Keratinocyte (primary cell): ENCODE results near the gene NMB. TPM values are rescaled to one million over a fixed set of nuclear protein-coding genes. Genes with fewer than 3 reads are reported as not detected.

Experiments
- DNase-seq: peaks from one replicate; pipeline ENCODE4 v3.0.0-alpha.2; 2011; ENCODE audit warnings: low read depth, missing footprints, low spot score
- FAIRE-seq: peaks from 2 replicates; lab custom pipeline; 2011; peaks lifted over from hg19 to GRCh38; lab: Jason Lieb, UNC
- H2AFZ ChIP-seq: 2 replicates; pipeline ENCODE4 v1.6.0; 2012; ENCODE audit warnings: low read length, control low read depth, inconsistent platforms; ENCODE audit not compliant: control insufficient read depth
- H3K27ac ChIP-seq: 2 replicates; pipeline ENCODE4 v1.5.1; 2011; ENCODE audit warnings: low read length; ENCODE audit not compliant: control insufficient read depth, insufficient read depth
- H3K27me3 ChIP-seq: 3 replicates; pipeline ENCODE4 v1.6.0; 2011; ENCODE audit warnings: low read length; ENCODE audit not compliant: control insufficient read depth, insufficient read depth; ENCODE audit errors: extremely low read depth
- H3K36me3 ChIP-seq, 2 experiments: 2 replicates in 1 of 2; 3 replicates in 1 of 2; pipeline ENCODE4 v1.5.1; 2011; ENCODE audit warnings: low read length in 2 of 2, mild to moderate bottlenecking in 1 of 2; ENCODE audit not compliant: control insufficient read depth in 2 of 2, insufficient read depth in 2 of 2; ENCODE audit errors: extremely low read depth in 1 of 2
- H3K4me1 ChIP-seq: 3 replicates; pipeline ENCODE4 v1.5.1; 2011; ENCODE audit warnings: low read length; ENCODE audit not compliant: control insufficient read depth, insufficient read depth; ENCODE audit errors: extremely low read depth
- H3K4me2 ChIP-seq: 3 replicates; pipeline ENCODE4 v1.6.0; 2011; ENCODE audit warnings: low read depth, low read length; ENCODE audit not compliant: control insufficient read depth, insufficient read depth; ENCODE audit errors: extremely low read depth
- H3K4me3 ChIP-seq, 3 experiments: fragments of 200-600 bp in 1 of 3; sonication (generic) in 1 of 3; 2 replicates in 2 of 3; 3 replicates in 1 of 3; pipeline ENCODE4 v1.5.1; 2011 to 2016; ENCODE audit warnings: low read length in 3 of 3, mild to moderate bottlenecking in 3 of 3, control low read depth in 2 of 3, inconsistent platforms in 1 of 3, low read depth in 1 of 3, mixed read lengths in 1 of 3, mixed run types in 1 of 3, moderate library complexity in 1 of 3; ENCODE audit not compliant: control insufficient read depth in 2 of 3, insufficient read depth in 2 of 3; ENCODE audit errors: extremely low read depth in 1 of 3
- H3K79me2 ChIP-seq: 2 replicates; pipeline ENCODE4 v1.6.0; 2012; ENCODE audit warnings: low read length; ENCODE audit not compliant: control insufficient read depth, insufficient read depth
- H3K9ac ChIP-seq: 3 replicates; pipeline ENCODE4 v1.6.0; 2011; ENCODE audit warnings: low read length; ENCODE audit not compliant: control insufficient read depth, insufficient read depth; ENCODE audit errors: extremely low read depth
- H3K9me1 ChIP-seq: 3 replicates; pipeline ENCODE4 v1.6.0; 2011; ENCODE audit warnings: low read length; ENCODE audit not compliant: control insufficient read depth, insufficient read depth; ENCODE audit errors: extremely low read depth
- H3K9me3 ChIP-seq: 2 replicates; pipeline ENCODE4 v1.5.1; 2012; ENCODE audit warnings: low read depth, low read length; ENCODE audit not compliant: control insufficient read depth
- H4K20me1 ChIP-seq: 3 replicates; pipeline ENCODE4 v1.6.0; 2011; ENCODE audit warnings: low read length; ENCODE audit not compliant: control insufficient read depth, insufficient read depth; ENCODE audit errors: extremely low read depth
- EZH2 ChIP-seq: IDR thresholded peaks from one replicate; pipeline ENCODE4 v1.6.1; 2012; ENCODE audit warnings: inconsistent platforms, mild to moderate bottlenecking, low read length, moderate library complexity
- dilution Hi-C: fragments of 300-500 bp; cut with MboI; formaldehyde crosslinking; loops from one replicate; pipeline ENCODE4 v1.7.0; 2020; ENCODE audit warnings: low sequenced_read_pairs; ENCODE audit not compliant: extremely low pct_ligation_motif_present
- polyA plus RNA-seq, 5 experiments: library from polyadenylated mRNA; depleted of rRNA in 3 of 5; stranded (reverse) in 3 of 5; stranded (forward) in 1 of 5; unstranded in 1 of 5; fragments of >200 nt; gene quantifications; 1 replicate in 1 of 5; 2 replicates in 3 of 5; 3 replicates in 1 of 5; pipeline versions ENCODE4 v1.2.1 to v1.2.3, GENCODE V29; 2011 to 2012; ENCODE audit warnings: missing spikeins in 2 of 5, low read depth in 1 of 5, low replicate concordance in 1 of 5
- TF ChIP-seq, protein P1 (sequence below), 3 experiments: IDR thresholded peaks in 1 of 3; conservative IDR thresholded peaks in 1 of 3; optimal IDR thresholded peaks in 1 of 3; 2 replicates in 2 of 3; 3 replicates in 1 of 3; pipeline versions ENCODE3 to v1.5.1; 2011; ENCODE audit warnings: low read length in 3 of 3, mild to moderate bottlenecking in 3 of 3, moderate library complexity in 2 of 3, control low read depth in 1 of 3, inconsistent platforms in 1 of 3; ENCODE audit not compliant: insufficient read depth in 2 of 3; ENCODE audit errors: extremely low read depth in 1 of 3

The NMB gene
- polyA plus RNA-seq, 1 donor (not counting 4 experiments of a cell fraction or from before 2014, with no cell fraction given), result 3.9 TPM

DNA sequence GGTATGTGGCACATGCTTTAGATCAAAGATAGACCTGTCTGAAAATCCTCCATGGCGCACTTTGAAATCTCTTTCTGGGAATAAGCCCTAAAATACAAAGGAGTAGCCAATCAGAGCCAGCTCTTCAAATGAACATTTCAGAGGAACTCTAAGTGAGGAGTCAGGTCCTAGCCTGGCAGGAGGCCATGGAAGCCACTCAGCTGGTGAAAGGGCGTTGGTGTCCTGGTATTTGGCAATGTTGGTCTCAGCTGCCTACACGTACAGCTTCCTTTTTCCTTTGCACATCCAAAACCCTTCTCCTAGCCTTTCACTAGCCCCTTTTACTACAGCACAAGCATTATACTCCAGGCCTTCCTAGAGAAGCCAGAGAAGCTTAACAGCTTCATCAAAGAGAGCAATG is 9.5 kb downstream of the NMB start:
- no peak overlapping the region for H3K4me2 ChIP-seq
- H3K9ac ChIP-seq, result no peak overlapping the region
- H4K20me1 ChIP-seq, result no peaks in the 10 kb centered on the region
- peaks cover 18% of the 10 kb centered on the region for H3K79me2 ChIP-seq
- no peaks in the 10 kb centered on the region for H3K9me3 ChIP-seq
- no peak overlapping the region for H3K27ac ChIP-seq
- H3K4me1 ChIP-seq, result peaks cover 10% of the 10 kb centered on the region
- H3K4me3 ChIP-seq, result no peak overlapping the region
- peaks cover 30 to 45% of the 10 kb centered on the region in 2 experiments for H3K36me3 ChIP-seq
- no peaks in the 10 kb centered on the region for H3K9me1 ChIP-seq
- FAIRE-seq (no peak), DNase-seq (no peak)
- dilution Hi-C loops, result no loop called here
- no peak overlapping the region for H2AFZ ChIP-seq
- no peaks in the 10 kb centered on the region for H3K27me3 ChIP-seq
- TF ChIP-seq EZH2, result no peak
- TF ChIP-seq, protein P1, sequence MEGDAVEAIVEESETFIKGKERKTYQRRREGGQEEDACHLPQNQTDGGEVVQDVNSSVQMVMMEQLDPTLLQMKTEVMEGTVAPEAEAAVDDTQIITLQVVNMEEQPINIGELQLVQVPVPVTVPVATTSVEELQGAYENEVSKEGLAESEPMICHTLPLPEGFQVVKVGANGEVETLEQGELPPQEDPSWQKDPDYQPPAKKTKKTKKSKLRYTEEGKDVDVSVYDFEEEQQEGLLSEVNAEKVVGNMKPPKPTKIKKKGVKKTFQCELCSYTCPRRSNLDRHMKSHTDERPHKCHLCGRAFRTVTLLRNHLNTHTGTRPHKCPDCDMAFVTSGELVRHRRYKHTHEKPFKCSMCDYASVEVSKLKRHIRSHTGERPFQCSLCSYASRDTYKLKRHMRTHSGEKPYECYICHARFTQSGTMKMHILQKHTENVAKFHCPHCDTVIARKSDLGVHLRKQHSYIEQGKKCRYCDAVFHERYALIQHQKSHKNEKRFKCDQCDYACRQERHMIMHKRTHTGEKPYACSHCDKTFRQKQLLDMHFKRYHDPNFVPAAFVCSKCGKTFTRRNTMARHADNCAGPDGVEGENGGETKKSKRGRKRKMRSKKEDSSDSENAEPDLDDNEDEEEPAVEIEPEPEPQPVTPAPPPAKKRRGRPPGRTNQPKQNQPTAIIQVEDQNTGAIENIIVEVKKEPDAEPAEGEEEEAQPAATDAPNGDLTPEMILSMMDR (optimal IDR thresholded peaks at IDR 0.05 in 1 of 3, IDR thresholded peaks at IDR 0.05 in 1 of 3, conservative IDR thresholded peaks at IDR 0.05 in 1 of 3; ENCODE audit: extremely low read depth in 1 of 3, insufficient read depth in 2 of 3, low read length in 3 of 3), result no peak

GRCh38 chr15:84647726-84648125 is 10.3 kb downstream of the NMB start:
- peaks cover 10% of the 10 kb centered on the region for H3K79me2 ChIP-seq
- H2AFZ ChIP-seq, result no peak overlapping the region
- FAIRE-seq, result no peak
- no peak overlapping the region for H3K27ac ChIP-seq
- TF ChIP-seq EZH2, result no peak
- TF ChIP-seq, protein P1 (optimal IDR thresholded peaks at IDR 0.05 in 1 of 3, IDR thresholded peaks at IDR 0.05 in 1 of 3, conservative IDR thresholded peaks at IDR 0.05 in 1 of 3; ENCODE audit: extremely low read depth in 1 of 3, insufficient read depth in 2 of 3, low read length in 3 of 3), result no peak
- peaks cover 3% of the 10 kb centered on the region for H3K4me1 ChIP-seq
- H3K36me3 ChIP-seq, result peaks cover 34 to 50% of the 10 kb centered on the region in 2 experiments
- DNase-seq, result no peak
- dilution Hi-C loops, result no loop called here
- no peaks in the 10 kb centered on the region for H3K9me3 ChIP-seq
- no peak overlapping the region for H3K9ac ChIP-seq
- H4K20me1 ChIP-seq, result no peaks in the 10 kb centered on the region
- H3K4me2 ChIP-seq, result no peak overlapping the region
- no peaks in the 10 kb centered on the region for H3K27me3 ChIP-seq
- H3K4me3 ChIP-seq, result no peak overlapping the region
- H3K9me1 ChIP-seq, result no peaks in the 10 kb centered on the region
